Chondrocyte (in vitro differentiated cells): Measurements from ENCODE around the gene AGK. TPM values are rescaled to one million over a fixed set of nuclear protein-coding genes. Genes with fewer than 3 reads are reported as not detected.

ENCODE experiments used
- DNase-seq: peaks from one replicate; pipeline ENCODE4 v3.0.0; 2021; ENCODE audit warnings: mixed read lengths, low spot score
- H3K27ac Mint-ChIP-seq: one replicate; pipeline ENCODE4 v1.8.0; 2021; ENCODE audit warnings: mild to moderate bottlenecking, moderate library complexity, mixed read lengths; ENCODE audit not compliant: unreplicated experiment
- H3K27me3 Mint-ChIP-seq: 2 replicates; pipeline ENCODE4 v1.8.0; 2021; ENCODE audit warnings: low read depth, mixed read lengths
- H3K36me3 Mint-ChIP-seq: 2 replicates; pipeline ENCODE4 v1.8.0; 2021; ENCODE audit warnings: low read depth, mixed read lengths
- H3K4me1 Mint-ChIP-seq: 2 replicates; pipeline ENCODE4 v1.8.0; 2021; ENCODE audit warnings: low read depth, mild to moderate bottlenecking, mixed read lengths
- H3K4me3 Mint-ChIP-seq: one replicate; pipeline ENCODE4 v1.8.0; 2021; ENCODE audit warnings: mild to moderate bottlenecking, moderate library complexity, mixed read lengths; ENCODE audit not compliant: unreplicated experiment
- H3K9me3 Mint-ChIP-seq: 2 replicates; pipeline ENCODE4 v1.8.0; 2021; ENCODE audit warnings: low read depth, mixed read lengths
- CTCF ChIP-seq: fragments of 200-600 bp; sonication (generic); IDR thresholded peaks from 2 replicates; pipeline ENCODE4 v1.5.0; 2021; ENCODE audit warnings: antibody characterized with exemption, mild to moderate bottlenecking, moderate library complexity
- total RNA-seq: library from RNA; stranded (reverse); gene quantifications from 3 replicates; pipeline ENCODE4 v1.2.1, GENCODE V29; 2021

The AGK gene
- total RNA-seq, 1 donor from 2014 or later: 22.1 TPM

GRCh38 chr7:141668853-141669252 is 117.6 kb downstream of the AGK start:
- Mint-ChIP-seq H3K4me1 (no peaks in the 10 kb centered on the region), H3K9me3 (peaks cover 2% of the 10 kb centered on the region), H3K36me3 (peaks cover 11% of the 10 kb centered on the region), H3K27me3 (no peaks in the 10 kb centered on the region), H3K27ac (no peak overlapping the region), H3K4me3 (no peak overlapping the region)
- no peak for TF ChIP-seq CTCF
- no peak for DNase-seq

- TF ChIP-seq CTCF: no peak
- H3K27me3 Mint-ChIP-seq: no peaks in the 10 kb centered on the region
- no peak overlapping the region for H3K4me3 Mint-ChIP-seq
- no peak for DNase-seq
- no peak overlapping the region for H3K27ac Mint-ChIP-seq
- peaks cover 5% of the 10 kb centered on the region for H3K4me1 Mint-ChIP-seq
- peaks cover 4% of the 10 kb centered on the region for H3K36me3 Mint-ChIP-seq
- H3K9me3 Mint-ChIP-seq: peaks cover 2% of the 10 kb centered on the region
Observed at GRCh38 chr7:141671705-141672496, 120.7 kb downstream of the AGK start.

GRCh38 chr7:141673346-141673745 is 122.1 kb downstream of the AGK start:
- H3K4me1 Mint-ChIP-seq: peaks cover 5% of the 10 kb centered on the region
- H3K4me3 Mint-ChIP-seq: no peak overlapping the region

GRCh38 chr7:141674171-141674671 is 123.0 kb downstream of the AGK start:
- Mint-ChIP-seq H3K36me3 (peaks cover 2% of the 10 kb centered on the region), H3K27ac (no peak overlapping the region), H3K4me3 (no peak overlapping the region), H3K27me3 (no peaks in the 10 kb centered on the region), H3K9me3 (peaks cover 2% of the 10 kb centered on the region), H3K4me1 (peaks cover 5% of the 10 kb centered on the region)
- TF ChIP-seq CTCF: no peak
- DNase-seq: no peak

More at GRCh38 chr7:141673346-141673745, 122.1 kb downstream of the AGK start:
- Mint-ChIP-seq H3K36me3 (peaks cover 4% of the 10 kb centered on the region), H3K27me3 (no peaks in the 10 kb centered on the region), H3K9me3 (peaks cover 2% of the 10 kb centered on the region), H3K27ac (no peak overlapping the region)
- no peak for DNase-seq
- TF ChIP-seq CTCF: no peak

- Mint-ChIP-seq H3K36me3 (peaks cover 2% of the 10 kb centered on the region), H3K4me3 (no peak overlapping the region), H3K9me3 (peaks cover 2% of the 10 kb centered on the region), H3K27ac (no peak overlapping the region), H3K4me1 (peaks cover 5% of the 10 kb centered on the region), H3K27me3 (no peaks in the 10 kb centered on the region)
- peak; percentile 49 for TF ChIP-seq CTCF
- no peak for DNase-seq
Observed at GRCh38 chr7:141674702-141675101, 123.5 kb downstream of the AGK start.
